ENCODE data around the gene GHR. TPM values are rescaled to one million over a fixed set of nuclear protein-coding genes. Genes with fewer than 3 reads are reported as not detected.
"Not testable (repeated sequence)": the region's sequence is repeated elsewhere in the genome, so short reads cannot be mapped to it uniquely, and the experiment has no call there.

Gene GHR
- total RNA-seq, 2 experiments from 2014 or later = not detected

- H3K4me1 Mint-ChIP-seq (ENCODE audit: low read depth) = no peaks in the 10 kb centered on the region
These were observed 233.4 kb downstream of the GHR start for GRCh38 chr5:42656651-42657015.

GRCh38 chr5:42659869-42660268 is 236.6 kb downstream of the GHR start:
- POLR2A ChIA-PET; ATAC-seq; H3K27ac Mint-ChIP-seq; intact Hi-C loops (cut with micrococcal nuclease); H3K9me3 Mint-ChIP-seq; H3K4me1 Mint-ChIP-seq (ENCODE audit: low read depth); H3K4me3 Mint-ChIP-seq; H3K36me3 Mint-ChIP-seq (ENCODE audit: low read depth); DNase-seq; H3K27me3 Mint-ChIP-seq: not testable (repeated sequence)
- CTCF ChIA-PET = interaction anchor here (1.2 to 2.0 kb wide), 2 partner anchors 108 to 230 kb away, joined by 3 to 5 read pairs; no protein-coding TSS in a partner anchor

More at GRCh38 chr5:42656651-42657015, 233.4 kb downstream of the GHR start:
- Mint-ChIP-seq H3K36me3 (ENCODE audit: low read depth) (no peaks in the 10 kb centered on the region), H3K9me3 (peaks cover 2% of the 10 kb centered on the region), H3K27ac (no peak overlapping the region), H3K4me3 (no peak overlapping the region), H3K27me3 (peaks cover 6% of the 10 kb centered on the region)
- ATAC-seq (no peak), DNase-seq (no peak)
- intact Hi-C loops (cut with micrococcal nuclease) = no loop called here
- TF ChIP-seq CTCF (IDR thresholded peaks at IDR 0.05) = no peak
- ChIA-PET CTCF (interaction anchor here (1.5 kb wide), 1 partner anchor 12 kb away, joined by 3 read pairs; no protein-coding TSS in a partner anchor), POLR2A (interaction anchor here (0.6 kb wide), 1 partner anchor 1190 kb away, joined by 3 read pairs; no protein-coding TSS in a partner anchor)

GRCh38 chr5:42665857-42666256 is 242.6 kb downstream of the GHR start:
- no peak for ATAC-seq
- H3K9me3 Mint-ChIP-seq = peaks cover 2% of the 10 kb centered on the region
- no peak for TF ChIP-seq CTCF (IDR thresholded peaks at IDR 0.05)
- intact Hi-C loops (cut with micrococcal nuclease) = no loop called here
- POLR2A ChIA-PET = no interaction called here
- DNase-seq = no peak
- peaks cover 1% of the 10 kb centered on the region for H3K27me3 Mint-ChIP-seq
- H3K27ac Mint-ChIP-seq = no peak overlapping the region
- H3K4me1 Mint-ChIP-seq (ENCODE audit: low read depth) = no peaks in the 10 kb centered on the region
- H3K4me3 Mint-ChIP-seq = no peak overlapping the region
- no peaks in the 10 kb centered on the region for H3K36me3 Mint-ChIP-seq (ENCODE audit: low read depth)
- CTCF ChIA-PET = no interaction called here

- intact Hi-C loops (cut with micrococcal nuclease) = no loop called here
- no peaks in the 10 kb centered on the region for H3K36me3 Mint-ChIP-seq (ENCODE audit: low read depth)
- no peak overlapping the region for H3K4me3 Mint-ChIP-seq
- TF ChIP-seq CTCF (IDR thresholded peaks at IDR 0.05) = no peak
- no peak for DNase-seq
- H3K27ac Mint-ChIP-seq = no peak overlapping the region
- no peaks in the 10 kb centered on the region for H3K4me1 Mint-ChIP-seq (ENCODE audit: low read depth)
- CTCF ChIA-PET = no interaction called here
- POLR2A ChIA-PET = no interaction called here
- H3K27me3 Mint-ChIP-seq = peaks cover 1% of the 10 kb centered on the region
- ATAC-seq = no peak
- no peaks in the 10 kb centered on the region for H3K9me3 Mint-ChIP-seq
These were observed 243.6 kb downstream of the GHR start for GRCh38 chr5:42666869-42667268.

- no peak for ATAC-seq
- Mint-ChIP-seq H3K9me3 (no peaks in the 10 kb centered on the region), H3K27me3 (peaks cover 1% of the 10 kb centered on the region), H3K4me3 (no peak overlapping the region), H3K36me3 (ENCODE audit: low read depth) (no peaks in the 10 kb centered on the region), H3K27ac (no peak overlapping the region), H3K4me1 (ENCODE audit: low read depth) (no peaks in the 10 kb centered on the region)
- ChIA-PET CTCF (interaction anchor here (1.2 kb wide), 1 partner anchor 12 kb away, joined by 3 read pairs; no protein-coding TSS in a partner anchor), POLR2A (no interaction called here)
- no peak for DNase-seq
- no peak for TF ChIP-seq CTCF (IDR thresholded peaks at IDR 0.05)
- intact Hi-C loops (cut with micrococcal nuclease) = no loop called here
These were observed 245.0 kb downstream of the GHR start for GRCh38 chr5:42668254-42668653.

GRCh38 chr5:42672925-42673324 is 249.7 kb downstream of the GHR start:
- POLR2A ChIA-PET = no interaction called here
- Mint-ChIP-seq H3K4me3 (no peak overlapping the region), H3K9me3 (no peaks in the 10 kb centered on the region), H3K4me1 (ENCODE audit: low read depth) (no peaks in the 10 kb centered on the region), H3K27ac (no peak overlapping the region), H3K27me3 (peaks cover 1% of the 10 kb centered on the region), H3K36me3 (ENCODE audit: low read depth) (no peaks in the 10 kb centered on the region)
- TF ChIP-seq CTCF (IDR thresholded peaks at IDR 0.05) = no peak
- DNase-seq (no peak), ATAC-seq (no peak)
- CTCF ChIA-PET = interaction anchor here (1.4 kb wide), 1 partner anchor 72 kb away, joined by 3 read pairs; no protein-coding TSS in a partner anchor
- intact Hi-C loops (cut with micrococcal nuclease) = no loop called here

Measured in activated CD8-positive, alpha-beta T cell treated with anti-CD3 and anti-CD28 coated beads for 36 hours (primary cell).